H9 (cell line): ENCODE results near the gene WNT10A. TPM values are rescaled to one million over a fixed set of nuclear protein-coding genes. Genes with fewer than 3 reads are reported as not detected.

Experiments
- DNase-seq: peaks from one replicate; pipeline ENCODE4 v3.0.0-alpha.2; 2017
- H2AFZ ChIP-seq: one replicate; pipeline ENCODE4 v1.6.1; 2013; ENCODE audit warnings: mild to moderate bottlenecking, low read length, control low read depth, moderate library complexity
- H2AK5ac ChIP-seq: 2 replicates; pipeline ENCODE4 v1.6.1; 2013; ENCODE audit warnings: low read length, control low read depth, mixed read lengths; ENCODE audit not compliant: insufficient read length
- H2BK120ac ChIP-seq: one replicate; pipeline ENCODE4 v1.6.1; 2013; ENCODE audit warnings: low read depth, mild to moderate bottlenecking, low read length, control low read depth, inconsistent platforms; ENCODE audit not compliant: poor library complexity, severe bottlenecking
- H2BK12ac ChIP-seq: 2 replicates; pipeline ENCODE4 v1.6.1; 2013; ENCODE audit warnings: low read length, control low read depth, mixed read lengths, low read depth; ENCODE audit not compliant: insufficient read length
- H2BK15ac ChIP-seq: 2 replicates; pipeline ENCODE4 v1.6.1; 2013; ENCODE audit warnings: low read depth, low read length, control low read depth
- H2BK20ac ChIP-seq: one replicate; pipeline ENCODE4 v1.6.1; 2013; ENCODE audit warnings: low read depth, mild to moderate bottlenecking, low read length, control low read depth, inconsistent platforms; ENCODE audit not compliant: poor library complexity, severe bottlenecking
- H2BK5ac ChIP-seq: 2 replicates; pipeline ENCODE4 v1.6.1; 2013; ENCODE audit warnings: low read length, control low read depth, mixed read lengths; ENCODE audit not compliant: insufficient read length
- H3K14ac ChIP-seq: 2 replicates; pipeline ENCODE4 v1.6.1; 2013; ENCODE audit warnings: low read length, control low read depth; ENCODE audit not compliant: insufficient read depth
- H3K18ac ChIP-seq: 2 replicates; pipeline ENCODE4 v1.6.1; 2013; ENCODE audit warnings: low read depth, mild to moderate bottlenecking, mixed read lengths, low read length, control low read depth; ENCODE audit not compliant: insufficient read length
- H3K23ac ChIP-seq: 2 replicates; pipeline ENCODE4 v1.6.1; 2013; ENCODE audit warnings: low read length, control low read depth, mixed read lengths, low read depth; ENCODE audit not compliant: insufficient read length
- H3K23me2 ChIP-seq: 2 replicates; pipeline ENCODE4 v1.6.1; 2013; ENCODE audit warnings: low read depth, mild to moderate bottlenecking, mixed read lengths, low read length, control low read depth; ENCODE audit not compliant: insufficient read length, poor library complexity, severe bottlenecking
- H3K27ac ChIP-seq: 2 replicates; pipeline ENCODE4 v1.5.1; 2013; ENCODE audit warnings: low read length, control low read depth, mixed read lengths, low read depth; ENCODE audit not compliant: insufficient read length
- H3K27me3 ChIP-seq: 2 replicates; pipeline ENCODE4 v1.6.1; 2013; ENCODE audit warnings: low read length, control low read depth, inconsistent platforms; ENCODE audit not compliant: insufficient read depth
- H3K4ac ChIP-seq: 2 replicates; pipeline ENCODE4 v1.6.1; 2013; ENCODE audit warnings: low read depth, mild to moderate bottlenecking, control low read depth, inconsistent platforms, low read length, moderate library complexity
- H3K4me1 ChIP-seq: 2 replicates; pipeline ENCODE4 v1.6.1; 2013; ENCODE audit warnings: low read length, control low read depth, inconsistent platforms; ENCODE audit not compliant: insufficient read depth
- H3K4me2 ChIP-seq: 2 replicates; pipeline ENCODE4 v1.6.1; 2013; ENCODE audit warnings: low read length, control low read depth, mixed read lengths; ENCODE audit not compliant: insufficient read length, insufficient read depth
- H3K56ac ChIP-seq: 2 replicates; pipeline ENCODE4 v1.6.1; 2013; ENCODE audit warnings: low read depth, mild to moderate bottlenecking, mixed read lengths, low read length, control low read depth; ENCODE audit not compliant: insufficient read length
- H3K79me1 ChIP-seq: 2 replicates; pipeline ENCODE4 v1.6.1; 2013; ENCODE audit warnings: low read depth, mild to moderate bottlenecking, moderate library complexity, low read length, control low read depth, inconsistent platforms; ENCODE audit not compliant: insufficient read depth, poor library complexity, severe bottlenecking
- H3K79me2 ChIP-seq: 2 replicates; pipeline ENCODE4 v1.6.1; 2013; ENCODE audit warnings: low read length, control low read depth, inconsistent platforms; ENCODE audit not compliant: insufficient read depth
- H3K9ac ChIP-seq: 2 replicates; pipeline ENCODE4 v1.6.1; 2013; ENCODE audit warnings: low read length, control low read depth, mixed read lengths; ENCODE audit not compliant: insufficient read length; ENCODE audit errors: extremely low read depth
- H3K9me3 ChIP-seq: one replicate; pipeline ENCODE4 v1.6.1; 2013; ENCODE audit warnings: low read depth, low read length, inconsistent platforms; ENCODE audit not compliant: control insufficient read depth
- H3T11ph ChIP-seq: one replicate; pipeline ENCODE4 v1.6.1; 2013; ENCODE audit warnings: mild to moderate bottlenecking, low read length, control low read depth, inconsistent platforms
- H4K20me1 ChIP-seq: one replicate; pipeline ENCODE4 v1.6.1; 2013; ENCODE audit not compliant: control insufficient read depth, insufficient read length, insufficient read depth
- H4K5ac ChIP-seq: 2 replicates; pipeline ENCODE4 v1.6.1; 2013; ENCODE audit warnings: low read depth, mild to moderate bottlenecking, mixed read lengths, low read length, control low read depth; ENCODE audit not compliant: insufficient read length
- H4K8ac ChIP-seq: replicated peaks from 2 replicates; pipeline ENCODE4 v1.6.1; 2013; ENCODE audit warnings: low read length, control low read depth, mixed read lengths, low read depth; ENCODE audit not compliant: insufficient read length
- H4K91ac ChIP-seq: 2 replicates; pipeline ENCODE4 v1.6.1; 2013; ENCODE audit warnings: low read depth, mild to moderate bottlenecking, moderate library complexity, mixed read lengths, low read length, control low read depth; ENCODE audit not compliant: insufficient read length
- H3K27ac Mint-ChIP-seq, 3 experiments: 2 replicates in 2 of 3; 3 replicates in 1 of 3; pipeline ENCODE4 v1.8.0; 2020 to 2021; ENCODE audit warnings: mixed read lengths in 3 of 3, mild to moderate bottlenecking in 1 of 3, moderate library complexity in 1 of 3
- H3K27me3 Mint-ChIP-seq: 2 replicates; pipeline ENCODE4 v1.8.0; 2021; ENCODE audit warnings: low read depth, mild to moderate bottlenecking, moderate library complexity, mixed read lengths
- H3K36me3 Mint-ChIP-seq, 3 experiments: 2 replicates in 2 of 3; 3 replicates in 1 of 3; pipeline ENCODE4 v1.8.0; 2020 to 2021; ENCODE audit warnings: low read depth in 3 of 3, mixed read lengths in 3 of 3; ENCODE audit not compliant: insufficient read depth in 1 of 3
- H3K4me1 Mint-ChIP-seq, 2 experiments: 2 replicates each; pipeline ENCODE4 v1.8.0; 2020; ENCODE audit warnings: mixed read lengths in 2 of 2
- H3K4me3 Mint-ChIP-seq, 2 experiments: 2 replicates in 1 of 2; 3 replicates in 1 of 2; pipeline ENCODE4 v1.8.0; 2020 to 2021; ENCODE audit warnings: mild to moderate bottlenecking in 2 of 2, mixed read lengths in 2 of 2, moderate library complexity in 1 of 2
- H3K9me3 Mint-ChIP-seq, 2 experiments: 2 replicates in 1 of 2; 3 replicates in 1 of 2; pipeline ENCODE4 v1.8.0; 2020; ENCODE audit warnings: mild to moderate bottlenecking in 2 of 2, mixed read lengths in 2 of 2, moderate library complexity in 1 of 2
- whole genome bisulfite sequencing: extraction: QIAGEN DNeasy Blood & Tissue Kit; methylation state at CpG from one replicate; pipeline ENCODE4 v1.1.7; 2013; ENCODE audit warnings: missing lambda C conversion rate, low lambda C conversion rate, mixed read lengths; ENCODE audit not compliant: insufficient read length; ENCODE audit errors: extremely low coverage; 5-methylcytosine and 5-hydroxymethylcytosine counted together
- total RNA-seq: library from RNA; stranded (reverse); gene quantifications from 2 replicates; pipeline ENCODE4 v1.2.1, GENCODE V29; 2021
- TF ChIP-seq, protein P1 (sequence below): fragments of 200-600 bp; sonication (generic); conservative IDR thresholded peaks from 3 replicates; pipeline ENCODE4 v1.8.0; 2021; ENCODE audit warnings: antibody characterized with exemption, mild to moderate bottlenecking

Gene WNT10A
- total RNA-seq, 1 experiment from 2014 or later = not detected

DNA sequence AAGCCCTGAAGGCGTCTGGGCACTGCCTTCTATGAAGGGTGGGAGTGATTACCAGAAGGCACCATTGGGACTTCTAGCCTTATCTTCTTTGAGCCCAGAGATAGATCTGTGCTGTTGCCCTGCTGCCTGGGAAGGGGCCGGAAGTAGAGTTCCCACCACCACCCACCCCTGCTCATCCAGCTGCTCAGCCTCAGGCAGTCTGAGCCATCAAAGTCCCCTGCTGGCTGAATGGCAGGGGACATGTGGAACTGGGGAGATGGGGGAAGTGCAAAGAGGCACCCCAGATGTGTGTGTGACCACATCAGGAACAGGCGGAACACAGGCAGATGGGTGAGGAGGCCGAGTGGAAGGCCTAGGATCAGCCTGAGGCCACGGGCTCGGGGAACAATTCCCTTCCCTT is 3.3 kb upstream of the WNT10A start:
- TF ChIP-seq, protein P1, sequence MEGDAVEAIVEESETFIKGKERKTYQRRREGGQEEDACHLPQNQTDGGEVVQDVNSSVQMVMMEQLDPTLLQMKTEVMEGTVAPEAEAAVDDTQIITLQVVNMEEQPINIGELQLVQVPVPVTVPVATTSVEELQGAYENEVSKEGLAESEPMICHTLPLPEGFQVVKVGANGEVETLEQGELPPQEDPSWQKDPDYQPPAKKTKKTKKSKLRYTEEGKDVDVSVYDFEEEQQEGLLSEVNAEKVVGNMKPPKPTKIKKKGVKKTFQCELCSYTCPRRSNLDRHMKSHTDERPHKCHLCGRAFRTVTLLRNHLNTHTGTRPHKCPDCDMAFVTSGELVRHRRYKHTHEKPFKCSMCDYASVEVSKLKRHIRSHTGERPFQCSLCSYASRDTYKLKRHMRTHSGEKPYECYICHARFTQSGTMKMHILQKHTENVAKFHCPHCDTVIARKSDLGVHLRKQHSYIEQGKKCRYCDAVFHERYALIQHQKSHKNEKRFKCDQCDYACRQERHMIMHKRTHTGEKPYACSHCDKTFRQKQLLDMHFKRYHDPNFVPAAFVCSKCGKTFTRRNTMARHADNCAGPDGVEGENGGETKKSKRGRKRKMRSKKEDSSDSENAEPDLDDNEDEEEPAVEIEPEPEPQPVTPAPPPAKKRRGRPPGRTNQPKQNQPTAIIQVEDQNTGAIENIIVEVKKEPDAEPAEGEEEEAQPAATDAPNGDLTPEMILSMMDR = no peak
- H4K8ac ChIP-seq = no peak overlapping the region
- no peaks in the 10 kb centered on the region for H3K9me3 ChIP-seq
- H3K4me1 Mint-ChIP-seq = peaks cover 23 to 34% of the 10 kb centered on the region in 2 experiments
- H3K18ac ChIP-seq = no peak overlapping the region
- peaks cover 0 to 2% of the 10 kb centered on the region in 2 experiments; a peak in 2 of 5 replicates for H3K9me3 Mint-ChIP-seq
- H2BK12ac ChIP-seq = no peak overlapping the region
- H3K4me1 ChIP-seq = no peaks in the 10 kb centered on the region
- peaks cover 93% of the 10 kb centered on the region for H3K27me3 ChIP-seq
- no peak overlapping the region for H2AK5ac ChIP-seq
- no peaks in the 10 kb centered on the region; a peak in 2 of 7 replicates for H3K36me3 Mint-ChIP-seq
- no peaks in the 10 kb centered on the region for H3K79me1 ChIP-seq
- H3K27ac Mint-ChIP-seq = no peak overlapping the region
- no peak overlapping the region; a peak in 1 of 5 replicates for H3K4me3 Mint-ChIP-seq
- H2BK15ac ChIP-seq = no peak overlapping the region
- no peak overlapping the region for H3K27ac ChIP-seq
- H2BK120ac ChIP-seq = no peak overlapping the region
- WGBS = no CpG with 5 or more reads among the region's 6 CpGs
- peaks cover 2% of the 10 kb centered on the region for H4K20me1 ChIP-seq
- no peak for DNase-seq
- H4K91ac ChIP-seq = no peak overlapping the region
- H3K4me2 ChIP-seq = no peak overlapping the region
- no peak overlapping the region for H3K9ac ChIP-seq
- H3K4ac ChIP-seq = no peak overlapping the region
- H3K79me2 ChIP-seq = no peaks in the 10 kb centered on the region
- H3K27me3 Mint-ChIP-seq = peaks cover 97% of the 10 kb centered on the region
- no peak overlapping the region for H4K5ac ChIP-seq
- H2BK20ac ChIP-seq = no peak overlapping the region
- no peak overlapping the region for H3K23ac ChIP-seq
- H3K14ac ChIP-seq = no peak overlapping the region
- no peak overlapping the region for H3K56ac ChIP-seq
- H2BK5ac ChIP-seq = no peak overlapping the region
- no peak overlapping the region for H2AFZ ChIP-seq
- peaks cover under 1% of the 10 kb centered on the region for H3K23me2 ChIP-seq
- no peak overlapping the region for H3T11ph ChIP-seq
